Body of pancreas (tissue), 4 donors: ENCODE results near the gene PLA2G15.

Experiments
- POLR2A ChIP-seq, 3 donors: fragments of 450-650 bp; IDR thresholded peaks; one replicate each; pipeline ENCODE4 v1.6.1; 2016; ENCODE audit warnings: antibody characterized with exemption in 3 of 3, mild to moderate bottlenecking in 2 of 3
- TF ChIP-seq, protein P1 (sequence below), 7 experiments: fragments of 450-650 bp in 4 of 7; fragments of 200-600 bp in 3 of 7; sonication (generic) in 3 of 7; IDR thresholded peaks; one replicate each; pipeline ENCODE4 v1.5.1; 2016 to 2019; ENCODE audit warnings: antibody characterized with exemption in 7 of 7

DNA sequence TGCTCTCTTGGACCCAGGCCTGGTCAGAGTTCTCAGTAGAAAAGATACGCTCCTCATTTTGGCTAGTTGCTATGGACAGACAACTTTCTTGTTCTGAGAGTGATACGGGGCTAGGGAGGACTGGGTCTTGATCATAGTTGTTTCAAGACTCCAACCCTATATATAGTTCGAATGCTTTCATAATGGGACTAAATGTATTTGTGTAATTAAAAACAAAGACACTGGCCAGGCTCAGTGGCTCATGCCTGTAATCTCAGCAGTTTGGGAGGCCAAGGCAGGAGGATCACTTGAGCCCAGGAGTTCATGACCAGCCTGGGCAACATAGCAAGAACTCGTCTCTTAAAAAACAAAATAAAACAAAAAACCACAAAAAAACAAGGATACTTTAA lies 36.9 kb downstream of the PLA2G15 start:
- TF ChIP-seq, protein P1, sequence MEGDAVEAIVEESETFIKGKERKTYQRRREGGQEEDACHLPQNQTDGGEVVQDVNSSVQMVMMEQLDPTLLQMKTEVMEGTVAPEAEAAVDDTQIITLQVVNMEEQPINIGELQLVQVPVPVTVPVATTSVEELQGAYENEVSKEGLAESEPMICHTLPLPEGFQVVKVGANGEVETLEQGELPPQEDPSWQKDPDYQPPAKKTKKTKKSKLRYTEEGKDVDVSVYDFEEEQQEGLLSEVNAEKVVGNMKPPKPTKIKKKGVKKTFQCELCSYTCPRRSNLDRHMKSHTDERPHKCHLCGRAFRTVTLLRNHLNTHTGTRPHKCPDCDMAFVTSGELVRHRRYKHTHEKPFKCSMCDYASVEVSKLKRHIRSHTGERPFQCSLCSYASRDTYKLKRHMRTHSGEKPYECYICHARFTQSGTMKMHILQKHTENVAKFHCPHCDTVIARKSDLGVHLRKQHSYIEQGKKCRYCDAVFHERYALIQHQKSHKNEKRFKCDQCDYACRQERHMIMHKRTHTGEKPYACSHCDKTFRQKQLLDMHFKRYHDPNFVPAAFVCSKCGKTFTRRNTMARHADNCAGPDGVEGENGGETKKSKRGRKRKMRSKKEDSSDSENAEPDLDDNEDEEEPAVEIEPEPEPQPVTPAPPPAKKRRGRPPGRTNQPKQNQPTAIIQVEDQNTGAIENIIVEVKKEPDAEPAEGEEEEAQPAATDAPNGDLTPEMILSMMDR (IDR thresholded peaks at IDR 0.05) = no peak
- TF ChIP-seq POLR2A (IDR thresholded peaks at IDR 0.05) = no peak
